AG04450 (cell line): Measurements from ENCODE around the gene TMEM54. TPM values are rescaled to one million over a fixed set of nuclear protein-coding genes. Genes with fewer than 3 reads are reported as not detected.
A peak's percentile ranks its signal among the peaks of the same experiment; 100 is the strongest.

Experiments
- CTCF ChIA-PET: fragments of 300-600, 350-600 bp; formaldehyde crosslinking; extraction: SDS; loops from one replicate; lab custom pipeline; 2022; ENCODE audit warnings: antibody characterized with exemption, inconsistent platforms; lab: Charles Lee
- POLR2A ChIA-PET: fragments of 350-600 bp; formaldehyde crosslinking; extraction: SDS; loops from one replicate; lab custom pipeline; 2021; ENCODE audit warnings: antibody characterized with exemption, inconsistent platforms; lab: Yijun Ruan, JAX
- DNase-seq: peaks from one replicate; pipeline ENCODE4 v3.0.0-alpha.2; 2011; ENCODE audit warnings: low read depth, low spot score
- H3K27ac ChIP-seq: one replicate; pipeline ENCODE4 v1.5.1; 2012; ENCODE audit warnings: low read depth, low read length, control low read depth
- H3K27me3 ChIP-seq: one replicate; pipeline ENCODE4 v1.6.0; 2012; ENCODE audit warnings: low read length; ENCODE audit not compliant: control insufficient read depth, insufficient read depth
- H3K4me3 ChIP-seq: 2 replicates; pipeline ENCODE4 v1.5.1; 2011; ENCODE audit warnings: mild to moderate bottlenecking, low read depth, low read length, control low read depth
- H3K9me3 ChIP-seq: 2 replicates; pipeline ENCODE4 v1.5.1; 2012; ENCODE audit warnings: low read length; ENCODE audit not compliant: control insufficient read depth, insufficient read depth
- CTCF ChIP-seq: IDR thresholded peaks from 2 replicates; pipeline ENCODE4 v1.5.1; 2011; ENCODE audit warnings: low read depth, low read length, control low read depth, inconsistent platforms
- polyA minus RNA-seq: library from RNA; depleted of rRNA, polyadenylated mRNA; stranded (reverse); fragments of >200 nt; gene quantifications from 2 replicates; pipeline ENCODE4 v1.2.3, GENCODE V29; 2011; rRNA and poly(A)+ RNA removed
- polyA plus RNA-seq: library from polyadenylated mRNA; depleted of rRNA; stranded (reverse); fragments of >200 nt; gene quantifications from 2 replicates; pipeline ENCODE4 v1.2.3, GENCODE V29; 2011; rRNA removed

TMEM54 gene
- 28.6 and 49.5 TPM in 2 replicates for polyA plus RNA-seq
- 20.1 and 30.1 TPM in 2 replicates for polyA minus RNA-seq

DNA sequence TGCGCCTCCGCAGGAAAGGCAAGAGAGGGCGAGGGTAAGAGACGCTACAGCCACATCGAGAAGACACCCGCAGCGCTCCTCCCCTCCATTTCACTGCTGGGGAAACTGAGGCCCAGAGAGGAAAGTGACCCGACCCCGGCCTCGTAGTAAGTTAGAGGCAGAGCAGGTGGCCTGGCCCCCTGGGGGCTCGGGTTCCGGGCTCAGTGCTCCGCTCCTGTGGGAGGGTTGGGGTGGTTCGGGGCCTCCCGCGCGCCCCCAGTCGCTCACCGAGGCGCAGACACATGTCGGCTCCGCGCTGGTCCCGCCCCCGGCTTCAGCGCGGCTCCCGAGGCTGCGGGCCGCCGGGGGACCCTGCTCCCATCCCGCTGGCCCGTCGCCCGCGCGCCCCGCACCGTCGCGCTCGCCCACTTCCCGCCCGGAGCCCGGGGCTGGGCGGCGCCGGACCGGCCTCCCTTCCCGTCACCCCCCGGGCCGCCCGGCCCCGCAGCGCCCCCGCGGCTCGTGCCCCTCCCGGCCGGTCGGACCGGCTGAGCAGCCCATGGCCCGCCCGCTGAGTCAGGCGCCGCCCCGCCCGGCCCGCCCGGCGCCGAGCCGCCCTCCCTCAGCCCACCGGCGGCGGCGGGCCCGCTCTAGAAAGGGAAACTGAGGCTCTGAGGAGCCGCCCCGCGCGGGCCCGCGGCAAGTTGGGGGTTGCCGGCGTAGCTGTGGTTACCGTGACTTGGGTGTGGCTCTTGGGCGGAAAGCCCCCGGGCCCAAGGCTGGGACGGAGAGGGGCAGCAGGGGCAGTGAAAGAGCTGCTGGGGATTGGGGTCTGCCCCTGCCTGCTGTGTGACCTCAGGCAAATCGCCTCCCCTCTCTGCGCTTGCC is at the start of gene TMEM54:
Gene TMEM54 (minus strand): TSS at position 434 of the 867 bp plus-strand sequence. CDS start 151 bp downstream, at position 283.
- 0 out of 2 replicates have a peak, but pooled peaks have one; percentile 4 for TF ChIP-seq CTCF
- Histone ChIP-seq H3K27ac (no peak within 1 kb of the TSS), H3K27me3 (peaks cover 8% of the 10 kb centered on the region), H3K9me3 (no peaks in the 10 kb centered on the region; the same call in 1 of the 2 replicates), H3K4me3 (peak within 1 kb of the TSS; percentile 68)
- ChIA-PET POLR2A (interaction anchor here (1.1 kb wide), 1 partner anchor 64 kb away, joined by 3 read pairs; no protein-coding TSS in a partner anchor), CTCF (interaction anchor here (0.5 to 0.7 kb wide), 2 partner anchors 381 to 501 kb away, joined by 3 to 4 read pairs; no protein-coding TSS in a partner anchor)
- DNase-seq: no peak

- Histone ChIP-seq H3K27me3 (no peaks in the 10 kb centered on the region), H3K4me3 (no peak overlapping the region), H3K9me3 (no peaks in the 10 kb centered on the region; the same call in 1 of the 2 replicates), H3K27ac (no peak overlapping the region)
- no peak for TF ChIP-seq CTCF
- POLR2A ChIA-PET: no interaction called here
- no peak for DNase-seq
- CTCF ChIA-PET: interaction anchor here (2.0 kb wide), 1 partner anchor 16 kb away, joined by 10 read pairs; no protein-coding TSS in a partner anchor
Observed at GRCh38 chr1:32949519-32949918, 48.3 kb upstream of the TMEM54 start.

DNA sequence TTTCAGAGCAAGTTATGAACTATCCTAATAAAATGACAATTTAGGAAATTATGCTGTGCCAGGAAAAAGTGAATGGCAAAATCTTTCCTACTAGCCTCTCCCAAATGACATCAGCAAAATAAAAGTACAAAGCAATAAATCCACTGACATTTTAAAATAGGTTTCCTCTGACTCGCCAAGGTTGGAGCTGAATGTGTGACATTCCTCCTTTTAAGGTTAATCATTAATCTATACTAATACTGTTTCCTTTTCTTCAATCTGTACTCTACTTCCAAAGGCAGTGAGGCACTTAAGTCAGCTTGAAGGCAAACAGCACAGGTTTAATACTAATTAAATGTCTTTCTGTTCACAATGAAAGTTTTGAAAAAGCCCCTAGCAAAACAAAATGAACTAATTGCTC is 47.7 kb upstream of the TMEM54 start:
- no peaks in the 10 kb centered on the region for H3K27me3 ChIP-seq
- no peak overlapping the region for H3K27ac ChIP-seq
- DNase-seq: no peak
- ChIA-PET CTCF (interaction anchor here (2.0 kb wide), 1 partner anchor 16 kb away, joined by 10 read pairs; no protein-coding TSS in a partner anchor), POLR2A (no interaction called here)
- H3K4me3 ChIP-seq: no peak overlapping the region
- no peaks in the 10 kb centered on the region; the same call in 1 of the 2 replicates for H3K9me3 ChIP-seq
- no peak for TF ChIP-seq CTCF

DNA sequence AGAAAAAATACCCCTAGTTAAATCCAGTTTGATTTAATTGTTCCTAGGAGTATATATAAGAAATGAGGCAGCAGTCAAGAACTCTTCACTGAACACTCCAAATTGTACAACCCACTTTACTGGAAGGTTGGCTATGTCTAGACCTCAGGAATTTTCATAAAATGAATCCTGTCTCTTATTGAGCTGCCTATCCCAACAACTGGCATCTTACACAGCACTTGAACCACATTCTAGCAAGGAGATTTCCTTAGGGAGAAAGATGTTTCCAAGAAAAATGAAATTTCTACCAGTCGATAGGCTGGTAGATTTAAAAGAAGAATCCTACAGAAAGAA is 47.2 kb upstream of the TMEM54 start:
- Histone ChIP-seq H3K9me3 (no peaks in the 10 kb centered on the region; the same call in 1 of the 2 replicates), H3K27ac (no peak overlapping the region), H3K27me3 (no peaks in the 10 kb centered on the region), H3K4me3 (no peak overlapping the region)
- ChIA-PET POLR2A (no interaction called here), CTCF (interaction anchor here (2.0 kb wide), 1 partner anchor 15 kb away, joined by 10 read pairs; no protein-coding TSS in a partner anchor)
- DNase-seq: no peak
- TF ChIP-seq CTCF: no peak
